ENCODE data around the gene C13orf46.
"Not testable (repeated sequence)": the region's sequence is repeated elsewhere in the genome, so short reads cannot be mapped to it uniquely, and the experiment has no call there.

GRCh38 chr13:113988859-113989258 lies 15.0 kb upstream of the C13orf46 start:
- not testable (repeated sequence) for TF ChIP-seq CTCF (conservative IDR thresholded peaks at IDR 0.05; ENCODE audit: low read depth, low read length); EZH2 (IDR thresholded peaks at IDR 0.05; ENCODE audit: low read length, unreplicated experiment)
